Measurements from ENCODE around the gene ZFAND2A. TPM values are rescaled to one million over a fixed set of nuclear protein-coding genes. Genes with fewer than 3 reads are reported as not detected.

Gene ZFAND2A
- total and polyA plus RNA-seq, 2 of the 8 experiments (the other 6 are each of a cell fraction or from before 2014, with no cell fraction given) = 16.6 to 20.3 TPM

GRCh38 chr7:1111156-1111555 is 48.8 kb downstream of the ZFAND2A start:
- peaks cover 0 to 6% of the 10 kb centered on the region in 2 experiments; a peak in 1 of 4 replicates for H3K79me2 ChIP-seq (ENCODE audit: control insufficient read depth in 1 of 2, insufficient read depth in 2 of 2, low read length in 2 of 2)
- no peak overlapping the region for H3K4me3 ChIP-seq (ENCODE audit: extremely low read depth in 1 of 4, insufficient read depth in 2 of 4, low read depth in 3 of 4, low read length in 4 of 4)
- H4K91ac ChIP-seq (replicated peaks; ENCODE audit: insufficient read length, low read length) = no peak overlapping the region
- no peaks in the 10 kb centered on the region for H3K4me1 ChIP-seq (replicated peaks in 1 of 4; ENCODE audit: control insufficient read depth in 3 of 4, insufficient read depth in 4 of 4, low read length in 3 of 4)
- WGBS, 2 experiments (ENCODE audit: extremely low coverage in 1 of 2, insufficient coverage in 1 of 2, insufficient read length in 1 of 2, insufficient replicate concordance in 2 of 2, low coverage in 1 of 2, low lambda C conversion rate in 2 of 2, missing lambda C conversion rate in 1 of 2) = 85% methylated on average over 3 of the region's 3 CpGs; no CpG with 5 or more reads in 1 of the 2 experiments
- H3K23me2 ChIP-seq (ENCODE audit: low read depth, low read length) = no peaks in the 10 kb centered on the region
- H4K8ac ChIP-seq (ENCODE audit: extremely low read depth, insufficient read depth, low read length) = no peak overlapping the region
- H3K18ac ChIP-seq (ENCODE audit: extremely low read depth, low read length) = no peak overlapping the region
- no peak overlapping the region for H2BK5ac ChIP-seq (ENCODE audit: low read depth, low read length)
- no peaks in the 10 kb centered on the region for H3K36me3 ChIP-seq (ENCODE audit: control insufficient read depth in 2 of 4, insufficient read depth in 4 of 4, low read length in 3 of 4)
- H3K23ac ChIP-seq (ENCODE audit: insufficient read length) = no peak overlapping the region
- no peak overlapping the region for H3K4ac ChIP-seq (replicated peaks; ENCODE audit: insufficient read length, low read depth, low read length)
- H4K5ac ChIP-seq (ENCODE audit: insufficient read length, low read depth, low read length) = no peak overlapping the region
- no peak overlapping the region for H2BK15ac ChIP-seq (ENCODE audit: low read length)
- TF ChIP-seq SRF (IDR thresholded peaks at IDR 0.05; ENCODE audit: low read depth, low read length) (no peak), USF2 (IDR thresholded peaks at IDR 0.05; ENCODE audit: low read length) (no peak), RBBP5 (IDR thresholded peaks at IDR 0.05; ENCODE audit: borderline replicate concordance, low read depth, low read length) (no peak), ASH2L (IDR thresholded peaks at IDR 0.05; ENCODE audit: low read length) (no peak), KDM1A (IDR thresholded peaks at IDR 0.05; ENCODE audit: borderline replicate concordance, low read length) (no peak)
- FAIRE-seq (no peak), DNase-seq (ENCODE audit: low read depth in 1 of 2, low spot score in 2 of 2) (no peak)
- no peak overlapping the region for H2AK5ac ChIP-seq (ENCODE audit: low read depth, low read length)
- H3K27ac ChIP-seq (ENCODE audit: low read depth, low read length) = no peak overlapping the region
- no peak overlapping the region for H2BK120ac ChIP-seq (replicated peaks; ENCODE audit: low read depth, low read length)
- peaks cover 0 to 12% of the 10 kb centered on the region in 2 experiments for H4K20me1 ChIP-seq (replicated peaks in 1 of 2; ENCODE audit: control insufficient read depth in 1 of 2, insufficient read depth in 2 of 2, low read length in 2 of 2)
- H2BK20ac ChIP-seq (ENCODE audit: low read length) = no peak overlapping the region
- H3K4me2 ChIP-seq (ENCODE audit: insufficient read depth in 1 of 2, low read depth in 2 of 2, low read length in 2 of 2) = no peak overlapping the region
- no peak overlapping the region for H2AFZ ChIP-seq (ENCODE audit: low read length)
- H3K79me1 ChIP-seq (ENCODE audit: low read depth, low read length) = peaks cover 16% of the 10 kb centered on the region
- H3K9ac ChIP-seq (replicated peaks in 1 of 4; ENCODE audit: extremely low read depth in 1 of 4, low read depth in 3 of 4, low read length in 3 of 4) = no peak overlapping the region
- no peaks in the 10 kb centered on the region for H3K27me3 ChIP-seq (replicated peaks in 1 of 4; ENCODE audit: control insufficient read depth in 3 of 4, extremely low read depth in 1 of 4, insufficient read depth in 3 of 4, low read length in 3 of 4)
- no peaks in the 10 kb centered on the region; a peak in 1 of 4 replicates for H3K9me3 ChIP-seq (ENCODE audit: insufficient read depth in 2 of 2, low read depth in 1 of 2, low read length in 1 of 2)
- H3K14ac ChIP-seq (ENCODE audit: insufficient read length) = no peak overlapping the region
- H3K56ac ChIP-seq (replicated peaks; ENCODE audit: insufficient read length, low read depth, low read length) = no peak overlapping the region
- ChIA-PET CTCF (ENCODE audit: partially characterized antibody) (interaction anchor here (0.6 to 0.9 kb wide), 2 partner anchors 8 to 25 kb away, joined by 3 read pairs; no protein-coding TSS in a partner anchor), POLR2A (ENCODE audit: partially characterized antibody) (no interaction called here)
- no peak overlapping the region for H2BK12ac ChIP-seq (ENCODE audit: low read depth, low read length)
